Activated CD8-positive, alpha-beta memory T cell treated with anti-CD3 and anti-CD28 coated beads, Interleukin-2, amount 50 U/mL, for 4 hours (primary cell): ENCODE measurements around the gene ACO2.

Source experiments
- DNase-seq: peaks from one replicate; pipeline ENCODE4 v3.0.0-alpha.2; 2020

The ACO2 gene

DNA sequence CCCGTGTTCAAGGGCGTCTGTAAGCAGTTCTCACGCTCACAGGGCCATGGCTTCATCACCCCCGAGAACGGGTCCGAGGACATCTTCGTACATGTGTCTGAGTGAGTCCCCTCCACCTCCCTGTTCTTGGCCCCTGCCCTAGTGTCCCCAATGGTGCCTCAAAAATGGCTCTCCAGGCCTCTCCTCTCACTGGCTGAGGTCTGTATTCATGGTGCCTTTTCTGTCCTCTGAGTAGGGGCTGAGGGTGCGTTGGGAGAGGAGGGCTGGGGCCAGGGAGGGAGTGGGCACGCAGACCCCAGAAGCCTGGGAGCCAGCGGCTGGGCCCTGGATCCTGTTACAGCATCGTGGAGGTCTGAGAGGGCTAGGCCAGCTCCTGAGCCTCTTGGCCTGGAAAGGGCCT, 104.8 kb downstream of the ACO2 start:
- DNase-seq = no peak

GRCh38 chr22:41574847-41575381, 106.0 kb downstream of the ACO2 start:
- DNase-seq = no peak

GRCh38 chr22:41575533-41575932, 106.6 kb downstream of the ACO2 start:
- DNase-seq = no peak

- no peak for DNase-seq
These were observed 108.0 kb downstream of the ACO2 start for GRCh38 chr22:41576877-41577276.

DNA sequence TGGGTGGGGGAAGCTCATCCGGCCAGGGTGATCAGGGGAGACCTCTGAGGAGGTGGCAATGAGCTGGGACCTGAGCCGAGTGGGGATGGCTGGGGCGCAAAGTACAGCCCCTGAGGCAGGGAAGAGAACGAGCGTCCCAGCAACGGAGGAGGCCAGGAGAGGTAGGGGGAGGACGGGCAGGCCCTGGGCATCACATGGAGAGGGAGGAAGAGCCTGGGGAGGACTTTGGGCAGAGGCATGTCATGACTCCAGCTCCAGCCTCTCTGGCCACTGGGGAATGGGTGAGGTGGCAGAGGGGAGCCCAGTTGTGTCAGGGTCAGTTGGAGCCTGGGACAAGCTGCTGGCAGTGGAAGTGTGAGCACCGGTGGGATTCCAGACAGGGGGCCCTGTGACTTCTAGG, 109.2 kb downstream of the ACO2 start:
- DNase-seq = no peak
